GM12872 (cell line): ENCODE measurements around the gene CMTM7.

Source experiments
- TF ChIP-seq, protein P1 (sequence below): IDR thresholded peaks from 3 replicates; pipeline ENCODE4 v1.5.1; 2011; ENCODE audit warnings: low read depth, mild to moderate bottlenecking, low read length, moderate library complexity; ENCODE audit not compliant: insufficient read depth

Gene CMTM7

GRCh38 chr3:32401126-32401525 lies 9.5 kb downstream of the CMTM7 start:
- TF ChIP-seq, protein P1, sequence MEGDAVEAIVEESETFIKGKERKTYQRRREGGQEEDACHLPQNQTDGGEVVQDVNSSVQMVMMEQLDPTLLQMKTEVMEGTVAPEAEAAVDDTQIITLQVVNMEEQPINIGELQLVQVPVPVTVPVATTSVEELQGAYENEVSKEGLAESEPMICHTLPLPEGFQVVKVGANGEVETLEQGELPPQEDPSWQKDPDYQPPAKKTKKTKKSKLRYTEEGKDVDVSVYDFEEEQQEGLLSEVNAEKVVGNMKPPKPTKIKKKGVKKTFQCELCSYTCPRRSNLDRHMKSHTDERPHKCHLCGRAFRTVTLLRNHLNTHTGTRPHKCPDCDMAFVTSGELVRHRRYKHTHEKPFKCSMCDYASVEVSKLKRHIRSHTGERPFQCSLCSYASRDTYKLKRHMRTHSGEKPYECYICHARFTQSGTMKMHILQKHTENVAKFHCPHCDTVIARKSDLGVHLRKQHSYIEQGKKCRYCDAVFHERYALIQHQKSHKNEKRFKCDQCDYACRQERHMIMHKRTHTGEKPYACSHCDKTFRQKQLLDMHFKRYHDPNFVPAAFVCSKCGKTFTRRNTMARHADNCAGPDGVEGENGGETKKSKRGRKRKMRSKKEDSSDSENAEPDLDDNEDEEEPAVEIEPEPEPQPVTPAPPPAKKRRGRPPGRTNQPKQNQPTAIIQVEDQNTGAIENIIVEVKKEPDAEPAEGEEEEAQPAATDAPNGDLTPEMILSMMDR: no peak

GRCh38 chr3:32401556-32402081 lies 10.0 kb downstream of the CMTM7 start:
- TF ChIP-seq, protein P1: no peak

- TF ChIP-seq, protein P1: no peak
Observed at GRCh38 chr3:32403663-32404062, 12.0 kb downstream of the CMTM7 start.

GRCh38 chr3:32404714-32405113 lies 13.1 kb downstream of the CMTM7 start:
- TF ChIP-seq, protein P1: no peak

- TF ChIP-seq, protein P1: no peak
Observed at GRCh38 chr3:32405155-32405554, 13.5 kb downstream of the CMTM7 start.

DNA sequence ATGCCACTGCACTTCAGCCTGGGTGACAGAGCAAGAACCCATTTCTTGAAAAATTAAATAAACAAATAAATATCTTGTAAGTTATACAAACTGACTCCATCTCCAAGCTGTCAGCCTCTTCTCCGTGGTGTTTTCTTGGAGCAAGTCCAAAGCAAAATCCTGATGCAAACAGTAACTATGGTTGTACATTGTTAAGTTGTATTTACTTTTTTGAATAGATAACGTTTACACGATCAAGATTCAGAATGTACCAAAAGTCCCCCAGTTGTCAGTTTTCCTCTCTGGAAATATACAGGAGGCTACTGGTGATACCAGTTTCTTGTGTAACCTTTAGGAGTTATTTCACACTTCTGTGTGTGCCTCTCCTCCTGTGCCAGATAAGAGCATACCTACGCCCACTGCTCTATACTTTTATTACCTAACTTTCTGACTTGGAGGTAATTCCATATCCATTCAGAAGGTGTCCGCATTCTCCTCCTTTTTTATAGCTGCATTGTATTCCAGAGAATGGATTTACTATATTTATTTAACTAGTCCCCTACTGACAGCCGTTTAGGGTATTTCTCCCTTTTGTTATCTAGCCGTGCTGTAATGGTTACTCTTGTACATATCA lies 14.2 kb downstream of the CMTM7 start:
- TF ChIP-seq, protein P1: no peak

DNA sequence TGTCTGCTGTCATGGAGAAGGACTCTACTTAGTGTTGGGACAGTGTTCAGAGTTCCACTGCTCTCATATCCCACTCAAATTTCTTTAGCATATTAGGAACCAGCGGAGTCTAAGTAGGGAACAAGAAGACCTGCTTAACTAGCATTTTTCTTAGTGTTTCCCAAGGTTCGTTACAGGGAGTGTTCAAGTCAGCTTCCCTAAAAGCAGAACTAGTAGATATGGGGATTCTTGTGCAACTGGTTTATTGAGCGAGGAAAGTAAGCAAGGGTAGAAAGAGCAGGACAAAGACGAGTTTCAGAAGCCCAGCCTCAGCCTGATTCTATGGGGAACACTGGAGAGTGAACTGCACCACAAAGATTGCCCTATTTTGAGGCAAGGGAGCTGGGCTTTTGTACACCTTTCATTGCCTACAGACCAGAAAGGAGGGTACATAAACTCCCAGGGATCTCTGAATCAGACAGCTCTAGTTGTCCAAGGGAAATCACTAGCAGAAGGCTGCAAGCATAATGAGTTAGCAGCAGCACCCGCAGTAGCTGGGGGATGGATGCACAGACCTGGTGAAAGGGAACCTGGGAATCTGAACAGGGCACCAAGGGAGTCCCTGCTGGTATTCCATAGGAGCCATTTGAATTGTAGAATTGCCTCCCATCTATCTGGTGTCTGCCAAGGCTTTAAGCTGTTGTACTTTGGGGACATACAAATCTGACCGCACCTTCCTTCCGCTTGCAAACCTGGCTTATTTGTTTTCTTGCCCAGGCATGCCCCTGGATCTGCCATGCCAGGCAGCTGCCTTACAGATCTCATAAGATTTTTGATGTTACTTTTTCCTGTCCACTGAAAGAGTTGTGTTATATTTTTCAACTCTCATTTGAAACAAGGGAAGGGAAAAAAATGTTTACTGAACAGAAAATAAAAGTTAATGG lies 15.1 kb downstream of the CMTM7 start:
- TF ChIP-seq, protein P1: no peak
